ENCODE results near the gene BAZ2B.
"Not testable (repeated sequence)": the region's sequence is repeated elsewhere in the genome, so short reads cannot be mapped to it uniquely, and the experiment has no call there.

BAZ2B gene

DNA sequence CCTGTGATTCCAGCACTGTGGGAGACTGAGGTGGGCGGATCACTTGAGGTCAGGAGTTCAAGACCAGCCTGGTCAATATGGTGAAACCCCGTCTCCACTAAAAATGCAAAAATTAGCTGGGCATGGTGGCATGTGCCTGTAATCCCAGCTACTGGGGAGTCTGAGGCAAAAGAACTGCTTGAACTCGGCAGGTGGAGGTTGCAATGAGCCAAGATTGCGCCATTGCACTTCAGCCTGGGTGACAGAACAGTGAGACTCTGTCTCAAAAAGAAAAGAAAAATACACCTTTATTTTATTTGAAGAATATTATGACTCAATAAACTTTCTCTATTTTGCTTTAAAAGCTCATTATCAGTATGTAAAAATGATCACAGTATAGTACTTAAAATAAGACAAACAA, 81.1 kb downstream of the BAZ2B start:
- DNase-seq (ENCODE audit: low read depth in 2 of 2), result not testable (repeated sequence)

GRCh38 chr2:159531475-159531874, 84.9 kb downstream of the BAZ2B start:
- no peak for DNase-seq (ENCODE audit: low read depth in 2 of 2)

GRCh38 chr2:159526433-159526832, 89.9 kb downstream of the BAZ2B start:
- no peak for DNase-seq (ENCODE audit: low read depth in 2 of 2)

DNA sequence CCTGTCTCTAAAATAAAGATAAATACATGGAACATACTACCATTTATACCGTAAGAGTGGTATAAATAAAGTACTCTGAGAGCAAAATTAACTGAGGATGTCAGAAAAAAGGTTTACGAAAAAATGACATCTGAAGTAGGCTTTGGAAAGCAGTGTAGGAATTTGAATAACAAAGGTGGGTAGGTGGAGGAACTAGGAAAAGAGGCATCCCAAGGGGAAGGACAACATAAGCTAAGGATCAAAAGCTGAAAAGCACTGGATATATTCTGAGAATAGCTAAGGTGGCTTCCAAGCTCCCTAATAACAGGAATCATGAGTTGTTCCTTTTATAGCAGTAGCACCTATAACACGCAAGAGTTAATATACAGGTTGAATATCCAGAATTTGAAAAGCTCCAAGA, 91.3 kb downstream of the BAZ2B start:
- DNase-seq (ENCODE audit: low read depth in 2 of 2), result no peak

DNA sequence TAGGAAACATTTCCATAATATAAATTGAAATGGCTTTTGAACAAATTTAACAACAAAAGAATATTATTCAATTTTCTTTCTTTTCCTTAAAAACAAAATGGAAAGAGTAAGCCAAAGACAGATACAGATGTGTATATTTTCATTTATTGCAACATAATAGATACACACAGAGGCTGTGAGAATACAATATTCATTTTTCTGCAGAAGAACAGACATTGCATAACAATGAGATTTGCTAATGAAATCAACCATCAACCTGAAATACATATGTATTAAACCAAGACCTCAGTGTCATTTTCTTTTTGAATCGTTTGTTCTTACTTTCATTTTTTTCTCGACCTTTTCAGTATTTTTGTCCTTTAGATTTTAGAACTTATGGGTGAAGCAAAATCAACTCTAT, 95.1 kb downstream of the BAZ2B start:
- no peak for DNase-seq (ENCODE audit: low read depth in 2 of 2)

DNA sequence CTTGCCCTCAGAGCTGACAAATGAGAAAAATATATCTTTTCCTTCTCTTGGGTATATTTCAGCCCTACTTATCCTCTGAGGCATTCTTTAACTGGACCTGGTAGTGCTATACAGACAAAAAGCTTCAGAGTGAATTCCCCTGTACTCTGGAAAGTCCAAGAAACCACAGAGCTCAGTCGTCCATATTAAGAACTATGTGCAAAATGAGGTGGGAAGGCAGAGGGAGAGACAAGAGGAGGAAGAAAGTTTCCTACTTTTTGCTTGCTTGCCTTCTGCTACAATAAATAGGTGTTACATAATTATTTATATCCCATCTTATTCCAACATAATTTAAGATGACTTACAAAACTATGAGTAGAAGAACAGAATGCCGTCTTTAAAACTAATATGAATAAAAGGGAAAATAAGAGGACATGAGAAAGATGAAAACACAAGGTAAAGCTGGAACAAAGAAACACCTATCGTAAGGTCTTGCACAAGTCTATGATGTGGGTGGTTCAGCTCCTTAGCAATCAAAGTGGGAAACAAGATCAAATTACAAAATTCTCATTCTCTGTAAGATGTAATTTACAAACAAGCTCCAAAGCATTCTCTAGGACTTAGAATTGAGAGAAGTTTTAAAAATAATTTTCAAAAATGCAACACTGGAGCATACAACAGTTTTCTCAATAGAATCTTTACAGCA, 97.9 kb downstream of the BAZ2B start:
- DNase-seq (ENCODE audit: low read depth in 2 of 2), result no peak

DNA sequence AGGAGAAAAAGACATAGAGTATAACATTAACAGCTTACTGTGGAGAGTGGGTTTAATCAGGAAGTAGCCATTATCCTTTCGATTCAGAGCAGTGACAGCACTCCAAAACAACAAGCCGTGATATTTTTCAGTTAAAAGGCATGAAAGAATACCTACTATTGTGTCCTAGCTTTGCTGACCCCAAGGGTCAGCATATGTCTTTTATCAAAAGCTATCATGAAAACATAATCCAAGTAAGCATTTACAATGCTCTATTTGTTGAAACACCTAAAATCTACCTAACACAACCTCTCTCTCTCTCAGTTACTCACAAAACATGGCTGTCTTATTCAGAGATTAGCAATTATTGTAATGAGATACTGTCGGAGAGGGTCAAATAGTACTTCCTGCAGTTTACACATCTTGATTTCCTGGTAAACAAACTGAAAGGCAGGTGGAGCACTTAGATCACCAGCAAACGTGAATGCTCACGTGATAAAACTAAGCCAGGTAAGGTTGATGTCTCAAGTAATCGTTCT, 100.0 kb downstream of the BAZ2B start:
- no peak for DNase-seq (ENCODE audit: low read depth in 2 of 2)

DNA sequence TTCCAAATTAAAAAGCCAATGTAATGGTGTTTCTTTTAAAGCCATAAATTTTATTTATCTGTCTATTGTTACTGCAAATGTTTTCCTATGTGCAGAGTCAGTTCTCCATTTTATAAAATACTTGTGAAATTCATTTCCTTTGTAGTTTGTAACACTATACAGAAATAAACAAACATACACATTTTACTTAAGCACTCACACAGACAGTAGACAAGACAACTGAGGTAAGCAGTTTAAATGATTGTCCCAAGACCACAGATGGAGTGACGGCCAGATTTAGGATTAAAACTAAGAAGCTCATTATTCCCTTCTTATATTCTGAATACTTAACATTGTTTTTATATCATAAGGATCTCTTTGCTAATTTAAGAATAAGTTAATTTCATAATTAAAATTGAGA, 100.9 kb downstream of the BAZ2B start:
- no peak for DNase-seq (ENCODE audit: low read depth in 2 of 2)

GRCh38 chr2:159513745-159514144, 102.6 kb downstream of the BAZ2B start:
- DNase-seq (ENCODE audit: low read depth in 2 of 2), result no peak

- no peak for DNase-seq (ENCODE audit: low read depth in 2 of 2)
These were observed 108.2 kb downstream of the BAZ2B start for GRCh38 chr2:159508140-159508539.

DNA sequence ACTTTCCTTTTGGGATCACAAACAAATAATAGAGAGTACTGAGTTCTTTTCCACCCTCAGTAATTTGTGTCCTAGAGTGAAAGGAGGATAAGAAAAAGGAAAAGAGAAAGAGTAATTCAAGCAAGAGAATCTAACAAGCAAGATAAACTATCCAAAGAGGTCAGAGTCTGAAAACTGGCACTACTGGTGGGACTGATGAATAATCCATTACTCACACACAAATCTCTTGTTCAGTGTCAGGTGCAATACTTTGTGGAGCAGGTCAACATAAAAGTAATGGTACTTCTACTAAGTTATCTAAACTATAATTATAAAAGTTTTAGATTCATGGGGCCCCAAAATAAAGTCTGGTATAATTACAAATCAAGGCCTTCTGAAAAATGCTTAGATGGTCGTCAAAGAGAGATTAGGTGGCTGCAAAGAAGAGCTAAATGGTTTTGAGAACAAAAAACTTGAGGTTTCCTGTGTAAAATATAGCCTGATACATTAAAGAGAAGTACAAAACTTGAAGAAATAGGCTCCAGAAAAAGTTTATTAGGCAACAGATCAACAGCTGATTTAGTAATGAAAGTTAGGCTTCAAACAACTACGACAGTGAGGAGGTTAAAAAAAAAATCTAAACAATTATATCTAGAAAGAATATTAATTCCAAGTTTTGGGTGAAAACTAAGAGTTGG, 109.4 kb downstream of the BAZ2B start:
- no peak for DNase-seq (ENCODE audit: low read depth in 2 of 2)

DNA sequence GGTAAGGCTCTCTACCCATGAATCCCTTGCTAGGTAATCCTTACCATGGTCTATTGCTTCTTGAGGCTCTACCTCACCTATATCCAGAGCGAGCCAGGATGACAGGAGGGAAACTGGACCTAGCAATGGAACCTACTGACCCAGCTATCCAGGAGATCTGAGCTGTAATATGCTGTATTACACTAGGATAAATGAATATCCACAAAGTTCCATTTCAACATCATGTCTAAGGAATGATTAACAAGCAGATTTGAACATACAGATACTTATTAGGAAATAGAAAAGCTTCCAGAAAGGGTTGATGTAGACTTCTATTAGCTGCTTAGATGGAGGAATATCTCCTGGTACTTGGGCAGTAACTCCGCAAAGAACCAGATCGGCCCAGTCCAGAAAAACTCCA, 110.1 kb downstream of the BAZ2B start:
- DNase-seq (ENCODE audit: low read depth in 2 of 2), result no peak

- DNase-seq (ENCODE audit: low read depth in 2 of 2), result no peak
These were observed 111.2 kb downstream of the BAZ2B start for GRCh38 chr2:159505196-159505595.

DNA sequence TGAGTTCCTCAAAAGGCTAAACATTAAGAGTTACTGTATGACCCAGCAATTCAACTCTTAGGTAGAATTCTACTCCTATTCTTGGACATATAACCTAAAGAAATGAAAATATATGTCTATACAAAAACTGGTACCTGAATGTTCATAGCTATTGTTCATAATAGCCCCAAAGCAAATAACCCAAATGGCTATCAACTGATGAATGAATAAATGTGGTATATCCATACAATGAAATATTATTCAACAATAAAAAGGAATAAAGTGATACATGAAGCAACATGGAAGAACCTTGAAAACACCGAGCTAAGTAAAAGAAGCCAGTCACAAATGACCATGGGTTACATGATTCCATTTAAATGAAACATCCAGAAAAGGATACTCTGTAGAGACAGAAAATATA, 114.6 kb downstream of the BAZ2B start:
- no peak for DNase-seq (ENCODE audit: low read depth in 2 of 2)

DNA sequence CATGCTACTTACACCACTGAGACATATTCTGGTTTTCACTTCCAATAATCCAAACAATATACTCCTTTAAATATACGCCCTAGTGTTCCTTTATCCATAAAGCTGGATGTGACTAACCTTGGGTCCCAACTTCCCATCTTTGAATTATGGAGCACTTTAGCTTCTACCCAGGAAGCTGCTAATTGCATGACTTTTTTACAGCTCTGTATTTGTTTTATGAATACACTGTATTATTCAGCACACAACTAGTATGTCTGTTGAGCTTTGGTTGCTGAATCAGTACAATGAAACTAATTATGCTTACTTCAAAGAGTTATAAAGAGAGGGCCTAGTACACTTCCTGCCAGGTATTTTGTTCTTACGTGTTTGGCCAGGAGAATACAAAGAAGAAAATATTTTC, 118.5 kb downstream of the BAZ2B start:
- no peak for DNase-seq (ENCODE audit: low read depth in 2 of 2)

DNA sequence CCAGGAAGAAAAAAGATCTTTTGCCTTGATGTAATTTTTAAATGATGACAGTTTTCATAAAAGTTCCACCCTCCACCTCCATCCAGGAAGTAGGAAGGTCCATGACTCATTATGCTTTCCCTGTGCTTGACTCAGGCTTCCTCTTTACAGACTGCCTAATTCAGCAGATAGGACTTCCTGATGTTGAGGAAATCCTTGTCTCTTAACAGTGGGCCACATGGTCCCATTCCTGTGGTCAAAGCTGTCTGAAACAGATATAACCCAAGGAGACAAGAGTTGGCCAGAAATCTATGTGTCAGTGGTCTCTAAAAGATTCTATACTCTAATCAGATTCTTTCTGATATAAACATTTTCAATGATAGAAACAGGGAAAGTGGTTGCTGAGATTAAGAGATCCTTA, 119.1 kb downstream of the BAZ2B start:
- DNase-seq (ENCODE audit: low read depth in 2 of 2), result no peak

DNA sequence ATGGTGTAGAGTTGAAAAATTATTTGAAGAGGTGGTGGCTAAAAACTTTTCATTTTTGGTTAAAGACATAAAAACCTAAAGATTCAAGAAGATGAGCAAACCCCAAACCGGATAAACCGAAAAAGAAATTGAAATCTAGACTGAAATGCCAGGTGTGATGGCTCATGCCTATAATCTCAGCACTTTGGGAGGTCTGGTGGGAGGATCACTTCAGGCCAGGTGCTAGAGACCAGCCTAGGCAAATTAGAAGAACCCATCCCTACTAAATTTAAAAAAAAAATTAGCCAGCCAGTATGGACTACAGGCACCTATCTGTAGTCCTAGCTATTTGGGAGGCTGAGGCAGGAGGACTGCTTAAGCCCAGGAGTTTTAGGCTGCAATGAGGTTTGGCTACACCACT, 126.9 kb downstream of the BAZ2B start:
- DNase-seq (ENCODE audit: low read depth in 2 of 2), result no peak

- no peak for DNase-seq (ENCODE audit: low read depth in 2 of 2)
These were observed 131.8 kb downstream of the BAZ2B start for GRCh38 chr2:159484532-159484931.

GRCh38 chr2:159476329-159476728, 140.0 kb downstream of the BAZ2B start:
- no peak for DNase-seq (ENCODE audit: low read depth in 2 of 2)

- DNase-seq (ENCODE audit: low read depth in 2 of 2), result no peak
These were observed 140.6 kb downstream of the BAZ2B start for GRCh38 chr2:159475793-159476192.

DNA sequence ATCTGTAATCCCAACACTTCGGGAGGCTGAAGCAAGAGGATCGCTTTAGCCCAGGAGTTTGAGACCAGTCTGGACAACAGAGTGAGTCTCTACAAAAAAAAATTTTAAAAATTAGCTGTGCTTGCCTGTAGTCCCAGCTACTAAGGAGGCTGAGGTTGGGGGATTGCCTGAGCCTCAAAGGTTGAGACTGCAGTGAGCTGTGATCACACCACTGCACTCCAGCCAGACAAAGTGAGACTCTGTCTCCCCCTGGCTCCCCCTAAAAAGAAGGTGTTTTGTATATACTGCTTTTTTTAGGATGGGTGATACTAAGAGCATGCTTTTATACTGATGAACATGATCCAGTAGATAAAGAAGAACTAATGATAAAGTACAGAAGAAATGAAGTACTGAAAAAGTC, 145.0 kb downstream of the BAZ2B start:
- no peak for DNase-seq (ENCODE audit: low read depth in 2 of 2)

- no peak for DNase-seq (ENCODE audit: low read depth in 2 of 2)
These were observed 148.1 kb downstream of the BAZ2B start for GRCh38 chr2:159468257-159468656.

DNA sequence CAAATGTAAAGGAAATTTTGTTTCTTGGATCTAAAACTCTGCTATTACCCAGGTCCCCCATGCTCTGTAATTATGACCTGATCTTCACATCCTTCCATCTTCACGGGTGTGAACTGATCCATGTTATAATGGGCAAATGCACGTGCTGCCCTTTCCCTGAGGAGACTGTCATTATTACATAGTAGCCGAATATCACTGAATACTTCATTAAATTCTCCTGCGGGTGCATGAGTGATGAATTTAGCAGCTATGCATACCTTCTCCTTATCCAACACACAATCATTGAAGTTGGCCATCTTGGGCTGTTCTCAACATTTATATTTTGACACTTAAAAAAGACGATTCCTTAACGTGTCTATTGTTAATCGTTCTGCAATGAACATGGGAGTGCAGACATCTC, 153.4 kb downstream of the BAZ2B start:
- DNase-seq (ENCODE audit: low read depth in 2 of 2), result no peak

Data from stimulated activated CD8-positive, alpha-beta memory T cell treated with anti-CD3 and anti-CD28 coated beads, Interleukin-7, amount 100 ng/mL, for 1 hour (primary cell).